ENCODE results near the gene AK4.

DNA sequence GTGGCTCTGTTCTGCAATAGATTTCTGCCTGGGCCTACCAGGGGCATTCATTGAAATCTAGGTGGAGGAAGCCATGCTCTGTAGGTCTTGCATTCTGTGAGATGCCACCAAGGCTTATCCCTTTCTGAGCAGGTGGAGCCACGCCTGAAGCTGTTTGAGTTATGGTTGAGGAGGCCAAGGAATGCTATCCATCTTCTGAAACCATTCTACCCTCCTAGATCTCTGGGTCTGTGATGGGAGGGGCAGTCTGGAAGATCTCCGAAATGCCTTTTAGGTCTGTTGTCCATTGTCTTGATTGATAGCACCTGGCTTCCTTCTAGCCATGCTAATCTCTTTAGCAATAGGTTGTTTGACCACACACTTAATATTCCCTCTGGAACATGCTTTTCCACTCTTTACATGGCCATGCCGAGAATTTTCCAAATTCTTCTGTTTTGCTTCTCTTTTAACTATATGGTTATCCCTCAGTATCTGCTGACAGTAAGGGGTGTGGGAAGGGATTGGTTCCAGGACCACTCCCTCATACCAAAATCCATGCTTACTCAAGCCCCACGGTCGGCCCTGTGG, 45.2 kb downstream of the AK4 start:
- TF ChIP-seq CTCF (IDR thresholded peaks at IDR 0.05; ENCODE audit: poor library complexity) (no peak), EZH2 (IDR thresholded peaks at IDR 0.05; ENCODE audit: borderline replicate concordance) (no peak)
